Colon (tissue), 2 donors: ENCODE results near the gene C2CD2L.
A peak's percentile ranks its signal among the peaks of the same experiment; 100 is the strongest.
"Not testable (repeated sequence)": the region's sequence is repeated elsewhere in the genome, so short reads cannot be mapped to it uniquely, and the experiment has no call there.

ENCODE experiments used
- FAIRE-seq: peaks from 2 replicates; lab custom pipeline; 2012; peaks lifted over from hg19 to GRCh38; lab: Jason Lieb, UNC
- donor health status: control.
- donor health status: control.

Gene C2CD2L

DNA sequence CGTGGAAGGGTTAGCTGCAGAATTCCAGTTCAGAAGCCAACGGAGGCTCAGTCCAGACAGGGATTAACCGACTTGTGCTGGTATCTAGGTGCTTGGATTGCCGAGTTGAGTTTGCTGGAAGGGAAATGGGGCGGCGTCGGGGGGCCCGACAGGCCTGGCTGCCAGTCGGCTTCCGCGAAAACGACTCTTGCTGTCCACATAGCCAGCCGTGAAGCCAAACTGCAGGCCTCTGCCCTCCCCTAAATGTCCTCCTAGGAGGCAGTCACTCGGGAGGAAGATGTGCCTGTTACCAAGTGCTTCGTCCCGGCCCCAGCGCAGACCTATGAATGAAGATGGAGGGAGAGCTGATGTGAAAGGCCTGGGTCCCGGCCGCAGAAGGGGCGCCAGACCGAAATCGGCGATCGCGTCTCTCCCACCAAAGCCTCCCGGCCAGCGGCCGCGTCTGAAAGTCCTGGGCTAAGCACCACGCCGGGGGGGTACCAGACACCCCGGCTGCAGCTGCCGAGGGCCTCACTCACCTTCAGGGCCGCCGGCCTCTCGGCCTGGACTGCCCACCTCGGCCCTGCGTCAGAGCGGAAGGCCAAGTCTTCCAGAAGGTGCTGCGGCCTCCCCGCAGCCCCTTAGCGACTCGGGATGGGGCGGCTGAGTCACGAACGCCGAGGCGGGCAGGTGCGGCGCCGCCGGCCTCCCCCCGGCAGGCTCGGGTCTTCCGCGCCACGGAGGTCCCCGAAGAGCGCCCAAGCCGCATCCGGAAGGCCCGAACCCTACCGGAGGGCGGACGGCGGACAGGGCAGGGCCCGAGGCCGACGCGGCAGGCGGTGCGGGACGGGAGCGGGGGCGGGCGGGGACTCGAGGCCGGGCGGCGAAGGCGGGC is 13.0 kb upstream of the C2CD2L start:
- no peak for FAIRE-seq

DNA sequence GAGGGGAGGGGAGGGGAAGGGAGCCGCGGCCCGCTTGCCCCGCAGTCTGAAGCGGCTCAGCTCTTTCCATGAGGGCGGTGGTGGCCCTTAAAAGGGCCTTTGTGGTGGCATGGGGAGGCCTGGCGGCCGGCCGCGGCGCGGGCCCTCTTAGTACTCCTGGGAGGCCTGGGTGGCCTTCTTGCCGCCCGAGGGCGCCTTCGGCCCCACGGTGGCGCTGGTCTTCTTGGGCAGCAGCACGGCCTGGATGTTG is 12.4 kb upstream of the C2CD2L start:
- FAIRE-seq = no peak

DNA sequence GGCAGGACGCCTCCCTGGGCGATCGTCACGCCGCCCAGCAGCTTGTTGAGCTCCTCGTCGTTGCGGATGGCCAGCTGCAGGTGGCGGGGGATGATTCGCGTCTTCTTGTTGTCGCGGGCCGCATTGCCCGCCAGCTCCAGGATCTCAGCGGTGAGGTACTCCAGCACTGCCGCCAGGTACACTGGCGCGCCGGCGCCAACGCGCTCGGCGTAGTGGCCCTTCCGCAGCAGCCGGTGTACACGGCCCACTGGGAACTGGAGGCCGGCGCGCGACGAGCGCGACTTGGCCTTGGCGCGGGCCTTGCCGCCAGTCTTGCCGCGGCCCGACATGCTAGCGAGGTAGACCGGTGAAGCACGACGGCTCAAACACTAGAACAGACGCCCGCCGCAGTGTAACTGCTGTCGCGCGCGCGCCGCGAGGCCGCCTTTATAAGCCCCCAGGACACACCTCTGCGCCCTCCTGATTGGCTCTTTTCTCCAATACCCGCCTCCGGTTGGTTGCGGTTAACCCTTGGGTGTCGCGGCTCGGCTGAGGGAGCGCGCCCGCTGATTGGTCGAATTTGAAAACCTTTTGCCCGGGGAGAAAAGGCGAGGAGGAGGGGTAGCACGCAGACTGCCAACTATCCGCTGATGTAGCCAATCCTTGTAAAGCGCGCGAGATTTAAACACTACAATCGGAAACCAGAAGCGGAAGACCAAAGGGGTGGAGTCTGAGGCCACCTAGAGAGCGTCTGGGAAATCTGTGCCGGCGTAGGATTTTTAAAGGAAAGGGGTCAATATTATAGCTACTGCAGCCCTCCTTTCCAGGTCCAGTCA is 11.9 kb upstream of the C2CD2L start:
- FAIRE-seq = peak; percentile 78

DNA sequence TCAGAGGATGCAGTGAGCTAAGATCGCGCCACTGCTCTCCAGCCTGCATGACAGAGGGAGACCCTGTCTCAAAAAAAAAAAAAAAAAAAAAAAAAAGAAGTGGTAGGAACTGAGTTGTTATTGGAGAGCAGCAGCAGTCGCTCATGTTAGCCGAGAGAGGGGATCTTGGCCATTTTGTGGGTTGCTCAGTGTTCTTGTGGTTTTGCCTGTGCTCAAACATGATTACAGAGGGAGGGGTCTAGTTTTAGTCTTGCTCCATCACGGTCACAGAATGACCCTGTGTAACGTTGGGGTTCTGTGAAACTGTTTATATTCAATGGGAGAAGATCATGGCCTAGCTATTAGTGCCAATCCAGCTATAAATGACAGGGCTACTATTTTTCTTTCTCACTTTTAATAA is 7.4 kb upstream of the C2CD2L start:
- FAIRE-seq = no peak

DNA sequence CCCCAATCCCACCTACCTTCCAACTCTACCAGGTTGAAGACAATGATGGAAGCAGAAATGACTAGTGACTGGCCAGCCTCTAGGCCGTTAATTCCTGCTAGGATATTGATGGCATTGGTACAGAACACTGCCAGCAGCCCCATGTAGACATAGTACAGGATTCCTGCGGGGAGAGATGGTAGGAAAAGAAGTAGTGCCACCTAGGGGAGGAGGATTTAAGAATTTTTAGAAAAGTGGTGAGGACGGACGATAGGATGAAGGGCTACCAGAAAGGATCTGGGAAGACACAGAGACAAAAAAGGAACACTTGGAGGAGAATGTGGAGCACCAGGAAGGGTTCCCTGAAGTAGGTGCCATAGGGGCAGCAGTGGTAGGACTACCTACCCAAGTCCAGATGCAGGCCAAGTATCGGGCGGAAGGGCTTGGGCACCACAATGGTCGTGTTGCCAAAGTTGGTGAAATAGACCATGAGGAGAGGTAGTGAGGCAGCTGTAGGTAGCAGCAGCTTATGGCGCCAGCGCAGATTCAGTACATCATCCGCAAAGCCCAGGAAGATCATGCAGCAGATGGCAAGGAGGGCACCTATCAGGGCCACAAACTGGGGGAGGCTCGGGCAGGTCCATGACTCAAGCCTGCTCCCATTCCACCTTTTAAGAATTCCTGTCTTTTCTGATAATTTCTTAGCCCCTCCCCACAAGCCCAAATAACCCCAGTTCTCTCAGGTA is 6.7 kb upstream of the C2CD2L start:
- FAIRE-seq = no peak

DNA sequence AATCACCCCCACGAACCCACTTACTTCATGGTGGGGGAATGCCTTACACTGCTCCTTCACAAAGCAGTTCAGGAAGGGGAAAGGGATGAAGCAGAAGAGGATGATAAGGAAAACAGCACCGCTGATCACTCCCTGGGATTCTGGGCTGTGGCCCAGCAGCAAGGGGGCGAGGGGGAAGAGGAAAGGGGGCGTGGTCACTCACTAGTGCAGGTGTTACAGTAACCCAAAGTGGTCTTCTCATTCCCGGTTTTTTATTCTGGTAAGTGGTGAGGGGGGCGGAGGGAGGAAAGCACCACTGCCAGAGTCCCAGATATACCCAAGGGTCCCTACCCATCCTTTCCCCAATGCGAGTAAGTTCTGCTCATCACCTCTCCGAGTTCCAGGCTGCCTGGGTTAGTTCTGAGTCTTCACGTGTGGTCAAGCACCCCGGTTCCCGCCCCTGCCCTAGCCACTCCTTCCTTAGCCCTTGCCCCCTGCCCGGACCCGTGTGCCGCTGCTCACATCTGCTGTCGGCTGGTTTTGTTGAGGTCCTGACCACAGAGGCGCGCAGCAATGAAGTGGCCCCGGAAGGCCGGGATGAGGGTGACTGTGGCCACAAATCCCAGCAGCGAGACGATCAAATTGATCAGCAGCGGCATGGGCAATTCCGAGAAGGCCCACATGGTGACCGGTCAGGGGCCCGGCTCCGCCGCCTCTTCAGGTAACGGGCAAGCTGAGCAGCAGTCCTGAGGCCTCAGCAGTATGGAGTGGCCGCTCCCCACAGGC is 6.0 kb upstream of the C2CD2L start:
- FAIRE-seq = no peak

DNA sequence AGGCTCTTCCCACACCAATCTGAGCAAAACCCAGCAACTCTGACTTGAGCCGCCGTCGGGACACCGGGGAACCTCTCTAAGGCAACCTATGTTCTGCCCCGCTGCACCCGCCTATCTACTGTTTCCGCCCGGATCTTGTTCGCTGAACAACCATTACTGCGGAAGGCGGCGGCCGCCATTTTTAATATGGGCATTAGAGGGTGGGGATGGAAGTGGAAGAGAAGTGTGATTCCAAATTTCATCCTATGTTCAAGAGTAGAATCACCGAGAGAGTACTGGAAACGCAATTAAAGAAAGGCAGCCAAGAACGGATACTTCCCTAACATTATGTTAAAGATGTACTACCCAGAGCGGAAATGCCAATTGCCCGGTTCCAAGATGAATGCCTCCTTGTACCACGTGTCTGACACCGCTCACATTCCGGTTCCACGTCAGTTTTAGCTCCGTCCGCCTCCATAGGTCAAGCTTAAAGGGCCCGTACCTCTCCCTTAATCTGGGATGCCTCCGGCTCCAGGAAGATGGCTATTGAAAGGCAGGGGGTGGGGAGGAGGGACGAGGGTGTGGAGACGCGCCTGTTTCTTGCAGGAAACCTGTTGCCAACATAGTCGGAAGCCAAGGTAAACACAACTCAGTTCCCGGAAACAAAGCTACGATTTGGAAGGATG is 5.3 kb upstream of the C2CD2L start, which contains the start of gene DPAGT1:
DPAGT1 (minus strand) TSS at position 95 of the 665 bp plus-strand sequence. CDS start 198 bp downstream, outside the sequence.
- no peak for FAIRE-seq

DNA sequence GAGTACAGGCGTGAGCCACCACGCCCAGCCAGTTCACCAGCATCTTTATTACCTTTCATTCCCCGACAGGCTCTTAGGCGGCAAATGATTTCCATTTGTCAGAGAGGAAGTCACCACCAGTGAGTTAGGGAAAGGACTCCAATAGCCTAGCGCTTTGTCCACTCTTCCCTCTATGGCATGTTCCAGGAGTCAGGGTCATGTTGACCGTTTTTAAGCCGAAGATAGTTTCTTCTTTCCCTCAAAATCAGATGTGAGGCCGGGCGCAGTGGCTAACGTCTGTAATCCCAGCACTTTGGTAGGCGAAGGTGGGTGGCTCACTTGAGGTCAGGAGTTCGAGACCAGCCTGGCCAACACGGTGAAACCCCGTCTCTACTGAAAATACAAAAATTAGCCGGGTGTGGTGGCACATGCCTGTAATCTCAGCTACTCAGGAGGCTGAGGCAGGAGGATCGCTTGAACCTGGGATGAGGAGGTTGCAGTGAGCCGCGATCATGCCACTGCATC is 3.9 kb upstream of the C2CD2L start:
- FAIRE-seq = not testable (repeated sequence)

DNA sequence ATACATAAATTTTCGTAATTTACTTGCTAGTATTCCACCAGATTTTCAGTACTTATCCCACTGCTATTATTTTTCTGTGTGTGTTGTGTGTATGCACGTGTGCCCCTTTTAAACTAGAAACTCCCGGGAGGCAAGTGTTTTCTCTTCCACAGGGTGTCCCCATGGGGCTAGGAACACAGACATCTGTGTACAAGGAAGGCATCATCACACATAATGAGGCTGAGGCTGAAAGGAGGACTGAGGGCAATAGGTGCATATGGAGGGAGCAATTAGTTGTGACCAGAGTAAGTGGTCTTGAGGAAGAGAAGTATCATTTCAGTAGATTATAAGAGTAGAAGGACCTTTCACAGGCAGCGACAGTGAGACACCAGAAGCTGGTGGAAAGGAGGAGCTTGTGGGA is 3.4 kb upstream of the C2CD2L start:
- no peak for FAIRE-seq

DNA sequence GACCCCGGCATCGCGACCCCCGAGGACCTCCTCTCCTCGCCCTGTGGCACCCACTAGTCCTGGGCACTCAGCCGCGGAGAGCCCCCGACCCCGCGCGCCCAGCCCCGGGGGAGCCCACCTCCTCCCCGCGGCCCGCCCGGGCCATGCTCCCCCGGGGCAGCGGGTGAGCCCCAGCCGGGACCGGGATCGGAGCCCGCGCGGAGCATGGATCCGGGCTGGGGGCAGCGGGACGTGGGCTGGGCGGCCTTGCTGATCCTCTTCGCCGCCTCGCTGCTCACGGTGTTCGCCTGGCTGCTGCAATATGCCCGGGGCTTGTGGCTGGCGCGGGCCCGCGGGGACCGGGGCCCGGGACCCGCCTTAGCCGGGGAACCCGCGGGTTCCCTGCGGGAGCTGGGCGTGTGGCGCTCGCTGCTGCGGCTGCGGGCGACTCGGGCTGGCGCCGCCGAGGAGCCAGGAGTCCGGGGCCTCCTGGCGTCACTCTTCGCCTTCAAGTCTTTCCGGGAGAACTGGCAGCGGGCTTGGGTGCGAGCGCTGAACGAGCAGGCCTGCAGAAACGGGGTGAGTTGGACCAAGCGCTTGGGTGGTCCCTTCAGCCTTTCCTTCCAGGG is 498 bp downstream of the C2CD2L start:
- FAIRE-seq = no peak

DNA sequence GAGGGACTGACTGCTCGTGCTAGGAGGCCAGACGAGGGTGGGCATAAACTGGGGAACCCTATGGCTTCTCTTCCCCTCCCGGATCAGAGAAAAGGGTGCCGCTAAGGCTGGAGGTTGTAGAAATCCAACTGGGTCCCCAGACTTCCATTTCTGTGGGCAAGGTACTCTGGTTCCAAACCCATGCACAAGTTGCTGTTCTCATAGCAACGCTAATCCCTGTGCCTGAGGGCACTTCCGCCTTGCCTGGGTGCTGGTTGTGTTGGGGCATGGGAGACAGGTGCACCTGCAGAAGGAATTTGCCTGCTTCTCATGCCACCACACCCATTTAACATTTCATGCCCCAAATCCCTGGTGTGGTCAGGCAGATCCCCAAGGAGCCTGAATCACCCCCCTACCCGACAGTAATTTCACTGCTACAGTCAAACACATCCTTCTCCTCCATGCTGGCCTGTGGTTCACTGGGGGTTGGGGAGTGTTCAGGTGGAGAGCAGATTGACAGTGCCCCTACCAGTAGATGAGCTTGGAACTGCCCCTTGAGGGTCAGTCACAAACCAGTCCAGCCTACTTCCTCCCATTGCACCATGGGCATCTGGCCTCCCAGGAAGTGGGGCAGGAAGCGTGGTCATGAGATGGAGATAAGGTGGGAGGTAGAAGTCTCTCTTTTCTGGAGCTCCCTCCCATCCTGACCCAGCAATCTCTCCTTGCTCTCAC is 1.2 kb downstream of the C2CD2L start:
- FAIRE-seq = no peak

DNA sequence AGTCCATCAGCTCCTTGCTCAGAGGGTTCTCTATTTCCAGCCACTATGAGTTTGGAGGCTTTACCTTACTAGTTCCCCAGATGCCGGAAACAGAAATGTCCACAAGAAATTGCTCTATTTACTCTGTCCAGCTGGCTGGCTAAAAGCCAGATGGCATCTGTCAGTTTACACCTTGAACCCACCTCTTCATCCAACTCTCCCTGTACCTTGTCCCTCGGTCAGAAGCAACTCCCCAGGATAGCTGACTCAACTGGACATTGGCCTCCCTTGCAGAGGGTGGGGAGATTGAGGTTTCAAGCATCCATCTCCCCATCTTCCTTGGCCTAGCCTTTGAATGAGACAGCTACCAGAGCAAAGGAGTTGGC is 1.7 kb downstream of the C2CD2L start:
- FAIRE-seq = no peak

DNA sequence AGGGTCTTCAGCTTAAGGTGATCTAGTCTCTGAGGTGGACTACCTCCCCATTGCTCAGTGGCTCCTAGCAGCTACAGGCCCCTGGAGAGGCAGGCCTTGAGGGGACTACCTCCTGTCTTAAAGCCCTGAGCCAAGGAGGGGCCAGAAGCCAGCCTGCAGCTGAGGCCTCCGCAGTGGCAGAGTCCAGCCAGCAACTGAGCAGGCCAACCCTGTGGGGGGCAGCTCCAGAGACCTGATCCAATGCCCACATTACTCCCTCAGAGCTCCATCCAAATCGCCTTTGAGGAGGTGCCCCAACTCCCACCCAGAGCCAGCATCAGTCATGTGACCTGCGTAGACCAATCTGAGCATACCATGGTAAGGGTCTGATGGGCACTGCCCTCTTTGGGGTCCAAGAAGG is 2.7 kb downstream of the C2CD2L start:
- FAIRE-seq = no peak

DNA sequence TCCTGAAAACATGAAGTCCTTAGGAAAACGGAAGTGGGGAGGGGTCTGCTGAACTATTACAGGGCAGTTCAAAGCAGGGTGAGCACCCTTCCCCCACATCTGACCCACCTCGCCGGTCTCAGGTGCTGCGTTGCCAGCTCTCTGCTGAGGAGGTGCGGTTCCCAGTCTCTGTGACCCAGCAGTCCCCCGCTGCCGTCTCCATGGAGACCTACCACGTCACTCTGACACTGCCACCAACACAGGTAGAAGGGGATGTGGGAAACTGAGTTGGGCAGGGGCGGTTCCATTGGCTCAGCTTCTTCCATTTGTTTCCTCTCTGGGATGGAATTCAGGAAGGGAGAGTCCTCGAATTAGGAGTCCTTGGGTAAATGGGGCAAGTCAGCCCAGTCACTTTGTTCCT is 3.3 kb downstream of the C2CD2L start:
- no peak for FAIRE-seq

DNA sequence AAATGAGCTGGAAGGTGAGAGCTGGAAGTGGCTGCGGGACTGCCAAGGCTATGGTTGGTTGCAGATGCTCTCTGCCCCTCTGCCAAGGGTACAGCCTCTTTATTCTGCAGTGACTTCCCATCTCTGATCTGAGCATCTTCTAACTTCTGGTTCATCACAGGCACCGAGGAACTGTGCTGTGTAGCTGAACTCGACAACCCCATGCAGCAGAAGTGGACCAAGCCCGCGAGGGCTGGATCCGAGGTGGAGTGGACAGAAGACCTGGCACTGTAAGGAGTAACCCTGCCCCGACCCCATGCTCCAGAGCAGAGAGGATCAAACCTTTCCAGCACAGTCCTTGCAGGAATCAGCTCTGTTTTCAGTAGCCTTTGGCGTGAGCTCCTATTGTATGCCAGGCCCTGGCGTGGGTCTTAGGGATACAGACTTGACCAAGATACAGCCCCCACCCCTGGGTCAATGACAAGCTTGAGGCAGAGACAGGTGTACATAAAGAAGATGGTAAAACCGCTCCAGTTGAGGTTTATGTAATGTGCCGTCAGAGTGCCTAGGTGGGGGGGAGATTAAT is 4.3 kb downstream of the C2CD2L start:
- no peak for FAIRE-seq

DNA sequence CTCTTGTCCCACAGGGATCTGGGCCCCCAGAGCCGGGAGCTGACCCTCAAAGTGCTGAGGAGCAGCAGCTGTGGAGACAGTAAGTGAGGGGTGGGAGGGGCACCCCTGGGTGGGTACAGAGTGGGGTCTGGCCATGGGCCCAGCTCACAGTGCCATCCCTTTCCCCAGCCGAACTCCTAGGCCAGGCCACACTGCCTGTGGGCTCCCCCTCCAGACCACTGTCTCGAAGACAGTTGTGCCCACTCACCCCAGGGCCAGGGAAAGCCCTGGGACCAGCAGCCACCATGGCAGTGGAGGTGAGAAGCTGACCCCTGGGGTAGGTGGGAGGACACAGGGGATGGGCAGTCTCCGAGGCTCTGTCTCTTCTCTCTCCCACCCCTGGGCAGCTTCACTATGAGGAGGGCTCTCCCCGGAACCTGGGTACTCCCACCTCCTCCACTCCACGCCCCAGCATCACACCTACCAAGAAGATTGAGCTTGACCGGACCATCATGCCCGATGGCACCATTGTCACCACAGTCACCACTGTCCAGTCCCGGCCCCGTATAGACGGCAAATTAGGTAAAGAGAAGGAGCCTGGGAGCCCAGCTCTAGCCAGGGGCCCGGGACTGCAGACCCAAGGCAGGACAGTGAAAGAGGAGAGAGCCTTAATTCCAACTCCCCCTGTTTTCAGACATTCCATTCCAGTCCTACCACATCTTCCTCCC is 5.3 kb downstream of the C2CD2L start:
- FAIRE-seq = no peak

DNA sequence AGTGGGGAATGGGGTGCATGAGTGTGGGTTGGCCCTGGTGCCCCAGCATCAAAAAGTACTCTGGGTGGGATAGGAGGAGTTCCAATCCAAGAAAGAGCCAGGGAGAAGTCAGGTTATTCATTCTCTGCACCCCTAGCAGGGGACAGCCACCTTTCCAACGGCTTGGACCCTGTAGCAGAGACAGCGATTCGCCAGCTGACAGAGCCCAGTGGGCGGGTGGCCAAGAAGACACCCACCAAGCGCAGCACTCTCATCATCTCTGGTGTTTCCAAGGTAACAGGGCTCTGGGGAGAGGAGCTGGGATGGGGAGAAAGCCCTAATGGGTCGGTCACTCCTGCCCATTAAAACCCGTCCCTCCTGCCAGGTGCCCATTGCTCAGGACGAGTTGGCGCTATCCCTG is 6.6 kb downstream of the C2CD2L start:
- FAIRE-seq = no peak

DNA sequence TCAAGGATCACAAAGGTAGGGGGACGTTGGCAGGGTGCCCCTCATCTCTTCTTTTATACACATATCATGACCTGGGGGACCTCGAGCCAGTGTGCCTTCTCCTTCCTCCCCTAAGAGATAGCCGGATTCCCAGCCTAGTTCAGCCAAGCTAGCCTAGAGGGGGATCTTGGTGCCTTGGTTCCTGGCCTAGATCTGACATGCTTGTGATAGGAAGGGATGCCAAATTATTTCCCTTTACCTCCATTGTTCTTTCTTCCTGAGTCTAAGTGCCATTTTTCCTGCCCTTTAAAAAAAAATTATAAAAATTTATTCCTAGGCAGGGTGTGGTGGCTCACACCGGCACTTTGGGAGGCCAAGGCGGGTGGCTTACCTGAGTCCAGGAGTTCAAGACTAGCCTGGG is 7.2 kb downstream of the C2CD2L start:
- FAIRE-seq = no peak

DNA sequence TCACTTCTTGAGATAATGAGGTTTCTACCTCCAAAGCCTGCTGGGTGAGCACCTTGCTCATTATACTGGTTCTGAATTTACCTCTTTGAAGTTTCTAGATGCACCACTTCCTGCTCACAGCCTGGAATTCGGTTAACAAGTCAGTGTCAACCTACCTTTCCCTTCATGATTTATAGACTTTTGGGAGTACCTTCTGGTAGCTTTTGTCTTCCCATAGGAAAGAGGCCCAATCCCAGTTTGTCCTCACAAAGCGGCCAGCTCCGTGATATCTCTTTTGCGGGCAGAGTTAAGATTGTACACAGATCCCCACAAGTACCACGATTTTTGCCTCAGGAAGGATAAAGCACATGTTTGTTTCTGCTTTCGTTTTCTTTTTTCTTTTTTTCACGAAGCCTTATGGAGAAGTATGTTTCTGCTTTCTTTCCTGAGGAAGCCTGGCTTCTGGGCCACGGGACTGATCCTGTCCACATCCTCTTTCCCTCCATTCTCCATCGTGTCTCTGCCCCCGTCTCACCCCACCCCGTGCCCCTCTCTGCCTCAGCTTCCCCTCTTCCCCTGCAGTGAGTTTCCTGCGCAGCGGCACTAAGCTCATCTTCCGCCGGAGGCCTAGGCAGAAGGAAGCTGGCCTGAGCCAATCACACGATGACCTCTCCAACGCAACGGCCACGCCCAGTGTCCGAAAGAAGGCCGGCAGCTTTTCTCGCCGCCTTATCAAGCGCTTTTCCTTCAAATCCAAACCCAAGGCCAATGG is 8.5 kb downstream of the C2CD2L start:
- FAIRE-seq = no peak
